ENCODE data around the gene GNMT.

- no peak for TF ChIP-seq POLR2A (IDR thresholded peaks at IDR 0.05)
- no peak for TF ChIP-seq CTCF (IDR thresholded peaks at IDR 0.05)
These were observed 9.4 kb downstream of the GNMT start for GRCh38 chr6:42969934-42970333.

All from lower leg skin (tissue), 3 donors.